SK-N-SH treated with all-trans-retinoic acid at 6 μM for 48 hours (cell line): ENCODE measurements around the gene DEGS2.

Experiments used
- ESRRG ChIP-seq: fragments of 250-450 bp; sonication (Bioruptor Pico); IDR thresholded peaks from 2 replicates; pipeline ENCODE4 v1.6.1; 2021; ENCODE audit warnings: mild to moderate bottlenecking
- GLIS3 ChIP-seq: fragments of 250-450 bp; sonication (Bioruptor Pico); IDR thresholded peaks from 2 replicates; pipeline ENCODE4 v1.5.0; 2020; ENCODE audit warnings: mild to moderate bottlenecking, moderate library complexity
- OSR1 ChIP-seq: fragments of 250-450 bp; sonication (Bioruptor Pico); IDR thresholded peaks from 2 replicates; pipeline ENCODE4 v1.8.0; 2022; ENCODE audit warnings: moderate library complexity, mild to moderate bottlenecking, inconsistent platforms
- PPARA ChIP-seq: fragments of 250-450 bp; sonication (Bioruptor Pico); IDR thresholded peaks from 2 replicates; pipeline ENCODE4 v1.5.0; 2020; ENCODE audit warnings: mild to moderate bottlenecking, borderline replicate concordance
- RARB ChIP-seq: fragments of 250-450 bp; sonication (Bioruptor Pico); IDR thresholded peaks from 2 replicates; pipeline ENCODE4 v1.8.0; 2021; ENCODE audit warnings: mild to moderate bottlenecking, moderate library complexity
- ZFP3 ChIP-seq: fragments of 250-450 bp; sonication (Bioruptor Pico); IDR thresholded peaks from 2 replicates; pipeline ENCODE4 v1.5.0; 2020; ENCODE audit warnings: mild to moderate bottlenecking, moderate library complexity
- ZFP30 ChIP-seq: fragments of 450-650 bp; formaldehyde crosslinking; IDR thresholded peaks from 2 replicates; pipeline ENCODE4 v1.5.0; 2022; ENCODE audit warnings: mild to moderate bottlenecking, moderate library complexity
- TF ChIP-seq, protein P1 (sequence below): fragments of 250-450 bp; sonication (Bioruptor Pico); IDR thresholded peaks from 2 replicates; pipeline ENCODE4 v1.8.0; 2020; ENCODE audit warnings: mild to moderate bottlenecking, moderate library complexity, borderline replicate concordance
- TF ChIP-seq, protein P2 (sequence below): fragments of 250-450 bp; sonication (Bioruptor Pico); IDR thresholded peaks from 2 replicates; pipeline ENCODE4 v1.5.1; 2020; ENCODE audit warnings: low read depth, mild to moderate bottlenecking, moderate library complexity

DNA sequence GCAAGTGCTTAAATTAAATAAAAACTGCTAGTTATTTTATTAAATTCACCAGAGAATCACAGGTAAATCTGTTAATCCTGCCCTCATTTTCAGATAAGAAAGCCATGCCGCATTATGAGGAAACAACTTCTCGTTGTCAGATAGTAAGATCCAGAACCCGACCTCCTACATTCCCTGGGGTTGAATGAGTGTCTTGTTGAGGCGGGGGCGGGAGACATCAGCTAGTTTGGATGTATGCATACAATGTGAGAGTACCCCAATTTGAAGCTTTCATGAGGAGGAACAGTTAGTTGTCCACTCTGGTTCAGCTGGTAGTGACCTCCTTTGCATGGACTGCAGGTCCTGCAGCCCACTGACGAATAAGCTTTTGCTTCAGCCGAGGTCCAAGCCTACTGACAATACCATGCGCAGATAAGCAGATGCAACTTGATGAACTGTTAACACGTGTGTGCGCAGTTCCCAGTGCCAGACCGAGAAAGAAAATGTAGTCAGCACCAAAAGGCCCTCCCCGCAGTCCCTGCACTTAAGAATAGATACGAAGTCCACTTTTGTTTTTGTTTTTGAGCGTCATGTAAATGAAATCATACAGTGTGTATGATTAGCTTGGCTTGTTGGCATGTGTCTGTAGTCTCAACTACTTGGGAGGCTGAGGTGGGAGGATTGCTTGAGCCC lies 59.3 kb downstream of the DEGS2 start:
- TF ChIP-seq ZFP30 (no peak), RARB (CRISPR knock-in tag) (no peak), OSR1 (CRISPR knock-in tag) (no peak), PPARA (CRISPR knock-in tag) (no peak), ESRRG (no peak), ZFP3 (CRISPR knock-in tag) (no peak), GLIS3 (CRISPR knock-in tag) (no peak)
- TF ChIP-seq, protein P1, sequence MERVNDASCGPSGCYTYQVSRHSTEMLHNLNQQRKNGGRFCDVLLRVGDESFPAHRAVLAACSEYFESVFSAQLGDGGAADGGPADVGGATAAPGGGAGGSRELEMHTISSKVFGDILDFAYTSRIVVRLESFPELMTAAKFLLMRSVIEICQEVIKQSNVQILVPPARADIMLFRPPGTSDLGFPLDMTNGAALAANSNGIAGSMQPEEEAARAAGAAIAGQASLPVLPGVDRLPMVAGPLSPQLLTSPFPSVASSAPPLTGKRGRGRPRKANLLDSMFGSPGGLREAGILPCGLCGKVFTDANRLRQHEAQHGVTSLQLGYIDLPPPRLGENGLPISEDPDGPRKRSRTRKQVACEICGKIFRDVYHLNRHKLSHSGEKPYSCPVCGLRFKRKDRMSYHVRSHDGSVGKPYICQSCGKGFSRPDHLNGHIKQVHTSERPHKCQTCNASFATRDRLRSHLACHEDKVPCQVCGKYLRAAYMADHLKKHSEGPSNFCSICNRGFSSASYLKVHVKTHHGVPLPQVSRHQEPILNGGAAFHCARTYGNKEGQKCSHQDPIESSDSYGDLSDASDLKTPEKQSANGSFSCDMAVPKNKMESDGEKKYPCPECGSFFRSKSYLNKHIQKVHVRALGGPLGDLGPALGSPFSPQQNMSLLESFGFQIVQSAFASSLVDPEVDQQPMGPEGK (CRISPR knock-in tag), result no peak
- TF ChIP-seq, protein P2, sequence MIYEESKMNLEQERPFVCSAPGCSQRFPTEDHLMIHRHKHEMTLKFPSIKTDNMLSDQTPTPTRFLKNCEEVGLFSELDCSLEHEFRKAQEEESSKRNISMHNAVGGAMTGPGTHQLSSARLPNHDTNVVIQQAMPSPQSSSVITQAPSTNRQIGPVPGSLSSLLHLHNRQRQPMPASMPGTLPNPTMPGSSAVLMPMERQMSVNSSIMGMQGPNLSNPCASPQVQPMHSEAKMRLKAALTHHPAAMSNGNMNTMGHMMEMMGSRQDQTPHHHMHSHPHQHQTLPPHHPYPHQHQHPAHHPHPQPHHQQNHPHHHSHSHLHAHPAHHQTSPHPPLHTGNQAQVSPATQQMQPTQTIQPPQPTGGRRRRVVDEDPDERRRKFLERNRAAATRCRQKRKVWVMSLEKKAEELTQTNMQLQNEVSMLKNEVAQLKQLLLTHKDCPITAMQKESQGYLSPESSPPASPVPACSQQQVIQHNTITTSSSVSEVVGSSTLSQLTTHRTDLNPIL (CRISPR knock-in tag), result no peak
